HepG2 (cell line): ENCODE results near the gene MCF2L. TPM values are rescaled to one million over a fixed set of nuclear protein-coding genes. Genes with fewer than 3 reads are reported as not detected.

Source experiments
- CENPBD1 ChIP-seq: sonication (generic); formaldehyde crosslinking; IDR thresholded peaks from 2 replicates; pipeline ENCODE4 v1.8.0; 2022; ENCODE audit warnings: missing genetic modification reagents, low read depth, mild to moderate bottlenecking, borderline replicate concordance
- CREM ChIP-seq, 2 experiments: sonication (generic) in 1 of 2; formaldehyde crosslinking in 1 of 2; IDR thresholded peaks; 2 replicates each; pipeline versions ENCODE4 v1.4.0 to v1.6.1; 2016 to 2020; ENCODE audit warnings: antibody characterized with exemption in 1 of 2, mild to moderate bottlenecking in 1 of 2, missing genetic modification reagents in 1 of 2
- GATA4 ChIP-seq: sonication (generic); IDR thresholded peaks from 2 replicates; pipeline ENCODE4 v1.6.1; 2016; ENCODE audit warnings: antibody characterized with exemption, low read depth, borderline replicate concordance
- KDM3A ChIP-seq: IDR thresholded peaks from 2 replicates; pipeline ENCODE4 v1.6.1; 2018; ENCODE audit warnings: low read depth, missing compliant biosample characterization
- LCORL ChIP-seq, 2 experiments: fragments of 450-650 bp in 1 of 2; sonication (generic) in 1 of 2; formaldehyde crosslinking in 1 of 2; IDR thresholded peaks; 2 replicates each; pipeline versions ENCODE4 v1.5.0 to v1.6.1; 2017 to 2020; ENCODE audit warnings: antibody characterized with exemption in 1 of 2, missing genetic modification reagents in 1 of 2
- MATR3 ChIP-seq: sonication (generic); formaldehyde crosslinking; IDR thresholded peaks from 2 replicates; pipeline ENCODE4 v1.4.0; 2020; ENCODE audit warnings: missing genetic modification reagents
- RELA ChIP-seq: sonication (generic); formaldehyde crosslinking; IDR thresholded peaks from 2 replicates; pipeline ENCODE4 v1.4.0; 2020; ENCODE audit warnings: missing genetic modification reagents
- RERE ChIP-seq: IDR thresholded peaks from 2 replicates; pipeline ENCODE4 v1.6.1; 2016; ENCODE audit warnings: low read depth, missing genetic modification reagents, missing compliant biosample characterization
- SKIL ChIP-seq: sonication (generic); formaldehyde crosslinking; IDR thresholded peaks from 2 replicates; pipeline ENCODE4 v1.8.0; 2022; ENCODE audit warnings: missing genetic modification reagents, mild to moderate bottlenecking, moderate library complexity, borderline replicate concordance
- TFDP1 ChIP-seq: IDR thresholded peaks from 2 replicates; pipeline ENCODE4 v1.6.1; 2016; ENCODE audit warnings: missing compliant biosample characterization, missing genetic modification reagents, borderline replicate concordance
- ZEB1 ChIP-seq: IDR thresholded peaks from 2 replicates; pipeline ENCODE4 v1.6.1; 2012; ENCODE audit warnings: mild to moderate bottlenecking, low read depth, inconsistent platforms; ENCODE audit not compliant: insufficient replicate concordance
- ZFY ChIP-seq: sonication (generic); formaldehyde crosslinking; IDR thresholded peaks from 2 replicates; pipeline ENCODE4 v1.4.0; 2020; ENCODE audit warnings: missing genetic modification reagents
- ZNF138 ChIP-seq: sonication (generic); formaldehyde crosslinking; IDR thresholded peaks from 2 replicates; pipeline ENCODE4 v1.5.0; 2020; ENCODE audit warnings: mild to moderate bottlenecking, low read depth, missing genetic modification reagents
- ZNF770 ChIP-seq: sonication (generic); formaldehyde crosslinking; IDR thresholded peaks from 2 replicates; pipeline ENCODE4 v1.5.0; 2020; ENCODE audit warnings: mild to moderate bottlenecking, missing genetic modification reagents
- ZNF775 ChIP-seq: sonication (generic); formaldehyde crosslinking; IDR thresholded peaks from 2 replicates; pipeline ENCODE4 v1.4.0; 2020; ENCODE audit warnings: missing genetic modification reagents, mild to moderate bottlenecking, moderate library complexity, borderline replicate concordance
- polyA plus RNA-seq, 8 experiments: library from polyadenylated mRNA; depleted of rRNA in 3 of 8; stranded (reverse) in 7 of 8; unstranded in 1 of 8; fragments of >200 nt; fragmentation: Illumina TruSeq in 4 of 8; extraction: Trizol in 4 of 8; gene quantifications; 2 replicates each; pipeline versions ENCODE4 v1.2.1 to v1.2.3, GENCODE V29; 2011 to 2016; ENCODE audit warnings: low read depth in 4 of 8, missing spikeins in 1 of 8, mixed read lengths in 1 of 8; ENCODE audit not compliant: insufficient read depth in 1 of 8
- total RNA-seq, 5 experiments: library from RNA; depleted of rRNA; stranded (reverse); fragments of >200 nt; fragmentation: Illumina TruSeq; extraction: Trizol; gene quantifications; 2 replicates each; pipeline ENCODE4 v1.2.3, GENCODE V29; 2016; ENCODE audit warnings: low read depth in 1 of 5

Gene MCF2L
- total and polyA plus RNA-seq, 2 of the 13 experiments (the other 11 are each of a cell fraction or from before 2014, with no cell fraction given): 19.4 to 28.4 TPM

GRCh38 chr13:112951674-112952371 lies 17.2 kb upstream of the MCF2L start (continued):
- TF ChIP-seq CENPBD1 (no peak), RERE (CRISPR knock-in tag) (peak; percentile 78), ZNF770 (CRISPR knock-in tag) (no peak), TFDP1 (peak; percentile 84; the same call in 1 of the 2 replicates), GATA4 (peak; percentile 21; the same call in 1 of the 2 replicates), ZNF138 (CRISPR knock-in tag) (no peak), ZFY (no peak), ZNF775 (peak; percentile 65; the same call in 1 of the 2 replicates), MATR3 (CRISPR knock-in tag) (no peak), CREM (IDR thresholded peaks at IDR 0.05) (peak; percentile 82), CREM (CRISPR knock-in tag; IDR thresholded peaks at IDR 0.05) (no peak), RELA (CRISPR knock-in tag) (no peak), ZEB1 (no peak), SKIL (CRISPR knock-in tag) (peak; percentile 66; the same call in 1 of the 2 replicates), LCORL (IDR thresholded peaks at IDR 0.05) (no peak), LCORL (CRISPR knock-in tag; IDR thresholded peaks at IDR 0.05) (peak; percentile 84), KDM3A (0 out of 2 replicates have a peak, but pooled peaks have one; percentile 53)
